DND-41 (cell line): ENCODE results near the gene TROAP.

ENCODE experiments used
- CTCF ChIP-seq: IDR thresholded peaks from 2 replicates; pipeline ENCODE4 v1.5.1; 2012; ENCODE audit warnings: borderline replicate concordance, low read length, moderate library complexity, mild to moderate bottlenecking; ENCODE audit not compliant: poor library complexity, severe bottlenecking; ENCODE audit errors: extremely low read depth
- EZH2 ChIP-seq: IDR thresholded peaks from 3 replicates; pipeline ENCODE4 v1.6.1; 2012; ENCODE audit warnings: borderline replicate concordance, low read depth, mild to moderate bottlenecking, moderate library complexity, low read length, inconsistent platforms; ENCODE audit not compliant: severe bottlenecking

GRCh38 chr12:49344486-49345050 is 21.5 kb downstream of the TROAP start:
- no peak for TF ChIP-seq CTCF
- no peak for TF ChIP-seq EZH2
